ENCODE measurements around the gene TLE1. TPM values are rescaled to one million over a fixed set of nuclear protein-coding genes. Genes with fewer than 3 reads are reported as not detected.

The TLE1 gene
- total RNA-seq, 3 donors from 2014 or later = 42.9 to 51.8 (median 47.3) TPM

GRCh38 chr9:81685763-81686613 lies 3.4 kb downstream of the TLE1 start:
- ATAC-seq = no peak
- intact Hi-C loops (cut with DNase I, micrococcal nuclease) = loop anchor here (2.0 to 10.0 kb wide), 3 partner anchors 94 to 163 kb away; no protein-coding TSS in a partner anchor
- peaks cover 37% of the 10 kb centered on the region for H3K4me1 ChIP-seq (ENCODE audit: low read depth)

GRCh38 chr9:81684635-81685034 lies 4.7 kb downstream of the TLE1 start:
- no peaks in the 10 kb centered on the region for H3K36me3 ChIP-seq (ENCODE audit: low read depth)
- H3K9me3 ChIP-seq = no peaks in the 10 kb centered on the region
- intact Hi-C loops (cut with DNase I, micrococcal nuclease) = loop anchor here (5.0 to 10.0 kb wide), 2 partner anchors 92 to 160 kb away; no protein-coding TSS in a partner anchor
- no peak overlapping the region for H3K4me3 ChIP-seq
- ATAC-seq (no peak), DNase-seq (no peak)
- no peak for TF ChIP-seq CTCF (IDR thresholded peaks at IDR 0.05)
- peaks cover 36% of the 10 kb centered on the region for H3K4me1 ChIP-seq (ENCODE audit: low read depth)

More at GRCh38 chr9:81685763-81686613, 3.4 kb downstream of the TLE1 start:
- no peak for TF ChIP-seq CTCF (IDR thresholded peaks at IDR 0.05)
- peak in 1 of 3 donors; percentile 27 for DNase-seq
- no peak overlapping the region for H3K4me3 ChIP-seq
- H3K9me3 ChIP-seq = no peaks in the 10 kb centered on the region
- no peaks in the 10 kb centered on the region for H3K36me3 ChIP-seq (ENCODE audit: low read depth)

- TF ChIP-seq CTCF (IDR thresholded peaks at IDR 0.05) = no peak
- Histone ChIP-seq H3K36me3 (ENCODE audit: low read depth) (no peaks in the 10 kb centered on the region), H3K4me3 (no peak overlapping the region), H3K4me1 (ENCODE audit: low read depth) (peaks cover 36% of the 10 kb centered on the region), H3K9me3 (no peaks in the 10 kb centered on the region)
- intact Hi-C loops (cut with DNase I, micrococcal nuclease) = loop anchor here in 1 of 2 donors (10.0 kb wide), 1 partner anchor 159 kb away; no protein-coding TSS in a partner anchor
- DNase-seq (no peak), ATAC-seq (no peak)
Measured at GRCh38 chr9:81683704-81684103, 5.6 kb downstream of the TLE1 start.

GRCh38 chr9:81683238-81683637 lies 6.1 kb downstream of the TLE1 start:
- ATAC-seq = no peak
- no peaks in the 10 kb centered on the region for H3K9me3 ChIP-seq
- no peaks in the 10 kb centered on the region for H3K36me3 ChIP-seq (ENCODE audit: low read depth)
- intact Hi-C loops (cut with DNase I, micrococcal nuclease) = loop anchor here in 1 of 2 donors (10.0 kb wide), 1 partner anchor 158 kb away; no protein-coding TSS in a partner anchor
- peaks cover 36% of the 10 kb centered on the region for H3K4me1 ChIP-seq (ENCODE audit: low read depth)
- no peak for TF ChIP-seq CTCF (IDR thresholded peaks at IDR 0.05)
- no peak for DNase-seq
- H3K4me3 ChIP-seq = no peak overlapping the region

- H3K4me1 ChIP-seq (ENCODE audit: low read depth) = peaks cover 36% of the 10 kb centered on the region
- ATAC-seq (peak; percentile 41), DNase-seq (peak in 2 of 3 donors; percentile 39 to 42)
- TF ChIP-seq CTCF (IDR thresholded peaks at IDR 0.05) = no peak
- H3K4me3 ChIP-seq = no peak overlapping the region
- intact Hi-C loops (cut with DNase I, micrococcal nuclease) = loop anchor here in 1 of 2 donors (10.0 kb wide), 1 partner anchor 158 kb away; no protein-coding TSS in a partner anchor
- H3K36me3 ChIP-seq (ENCODE audit: low read depth) = no peaks in the 10 kb centered on the region
- H3K9me3 ChIP-seq = no peaks in the 10 kb centered on the region
Measured at GRCh38 chr9:81682797-81683196, 6.5 kb downstream of the TLE1 start.
